IPS-11a (cell line): Measurements from ENCODE around the gene SPARCL1.

Experiments used
- H3K4me3 ChIP-seq: one replicate; pipeline ENCODE4 v1.5.1; 2013; ENCODE audit warnings: low read depth, low read length, control low read depth

Gene SPARCL1

GRCh38 chr4:87541956-87542709 is 13.0 kb upstream of the SPARCL1 start:
- no peak overlapping the region for H3K4me3 ChIP-seq

GRCh38 chr4:87541521-87541920 is 12.3 kb upstream of the SPARCL1 start:
- H3K4me3 ChIP-seq: no peak overlapping the region

GRCh38 chr4:87540146-87541058 is 11.2 kb upstream of the SPARCL1 start:
- no peak overlapping the region for H3K4me3 ChIP-seq

GRCh38 chr4:87532907-87533306 is 3.7 kb upstream of the SPARCL1 start:
- H3K4me3 ChIP-seq: no peak overlapping the region

- H3K4me3 ChIP-seq: no peak overlapping the region
These were observed 2.9 kb upstream of the SPARCL1 start for GRCh38 chr4:87532109-87532508.

- no peak overlapping the region for H3K4me3 ChIP-seq
These were observed 2.4 kb upstream of the SPARCL1 start for GRCh38 chr4:87531621-87532020.

GRCh38 chr4:87530868-87531267 is 1.7 kb upstream of the SPARCL1 start:
- H3K4me3 ChIP-seq: no peak overlapping the region

GRCh38 chr4:87530229-87530628 is 1.1 kb upstream of the SPARCL1 start:
- no peak overlapping the region for H3K4me3 ChIP-seq

- H3K4me3 ChIP-seq: no peak overlapping the region
These were observed 1.6 kb downstream of the SPARCL1 start for GRCh38 chr4:87527431-87528220.

- H3K4me3 ChIP-seq: no peak overlapping the region
These were observed 3.4 kb downstream of the SPARCL1 start for GRCh38 chr4:87525636-87526295.

GRCh38 chr4:87524456-87524855 is 4.7 kb downstream of the SPARCL1 start:
- H3K4me3 ChIP-seq: no peak overlapping the region

GRCh38 chr4:87523307-87523706 is 5.9 kb downstream of the SPARCL1 start:
- no peak overlapping the region for H3K4me3 ChIP-seq

- no peak overlapping the region for H3K4me3 ChIP-seq
These were observed 7.3 kb downstream of the SPARCL1 start for GRCh38 chr4:87521757-87522374.

GRCh38 chr4:87521319-87521718 is 7.9 kb downstream of the SPARCL1 start:
- H3K4me3 ChIP-seq: no peak overlapping the region

- no peak overlapping the region for H3K4me3 ChIP-seq
These were observed 11.6 kb downstream of the SPARCL1 start for GRCh38 chr4:87517621-87518020.

- no peak overlapping the region for H3K4me3 ChIP-seq
These were observed 12.5 kb downstream of the SPARCL1 start for GRCh38 chr4:87516683-87517082.

GRCh38 chr4:87512400-87512799 is 16.8 kb downstream of the SPARCL1 start:
- H3K4me3 ChIP-seq: no peak overlapping the region

GRCh38 chr4:87511500-87511899 is 17.7 kb downstream of the SPARCL1 start:
- H3K4me3 ChIP-seq: no peak overlapping the region

GRCh38 chr4:87510747-87511146 is 18.4 kb downstream of the SPARCL1 start:
- no peak overlapping the region for H3K4me3 ChIP-seq

- H3K4me3 ChIP-seq: no peak overlapping the region
These were observed 22.0 kb downstream of the SPARCL1 start for GRCh38 chr4:87506974-87507701.
